B cell (primary cell): ENCODE results near the gene RNF25. TPM values are rescaled to one million over a fixed set of nuclear protein-coding genes. Genes with fewer than 3 reads are reported as not detected.

Experiments
- ATAC-seq: fragments of 200-7000 bp; cut with Tn5 transposase; one replicate; pipeline ENCODE4 v1.10.0; 2021; ENCODE audit warnings: low read depth, mild to moderate bottlenecking, moderate number of reproducible peaks, moderate library complexity
- CTCF ChIA-PET: fragments of 350-600 bp; sonication (Branson Sonifier 250); formaldehyde crosslinking; loops from one replicate; lab custom pipeline; 2021; ENCODE audit warnings: antibody characterized with exemption, inconsistent platforms; lab: Charles Lee
- POLR2A ChIA-PET: fragments of 350-600 bp; sonication (Branson Sonifier 250); formaldehyde crosslinking; loops from one replicate; lab custom pipeline; 2021; ENCODE audit warnings: antibody characterized with exemption; lab: Charles Lee
- DNase-seq: peaks from one replicate; pipeline ENCODE4 v3.0.0; 2013
- H2AFZ ChIP-seq: 2 replicates; pipeline ENCODE4 v1.6.1; 2012; ENCODE audit warnings: mild to moderate bottlenecking, low read depth, low read length; ENCODE audit not compliant: insufficient read depth, poor library complexity, severe bottlenecking
- H3K27ac ChIP-seq, 2 donors: 1 replicate in 1 of 2; 2 replicates in 1 of 2; pipeline ENCODE4 v1.5.1; 2012 to 2013; ENCODE audit warnings: low read length in 2 of 2, mild to moderate bottlenecking in 2 of 2, moderate library complexity in 1 of 2
- H3K27me3 ChIP-seq, 4 experiments: fragments of 200-600 bp in 1 of 4; sonication (generic) in 1 of 4; replicated peaks in 1 of 4; 1 replicate in 2 of 4; 2 replicates in 2 of 4; pipeline versions ENCODE4 v1.6.1 to v1.7.0; 2013 to 2016; ENCODE audit warnings: low read length in 3 of 4, mild to moderate bottlenecking in 2 of 4, mixed read lengths in 1 of 4, moderate library complexity in 1 of 4; ENCODE audit not compliant: insufficient read depth in 4 of 4, control insufficient read depth in 3 of 4; ENCODE audit errors: control extremely low read depth in 1 of 4
- H3K36me3 ChIP-seq, 2 experiments: replicated peaks in 1 of 2; 1 replicate in 1 of 2; 2 replicates in 1 of 2; pipeline versions ENCODE4 v1.6.1 to v1.7.1; 2013; ENCODE audit warnings: low read length in 1 of 2; ENCODE audit not compliant: insufficient read depth in 2 of 2, control insufficient read depth in 1 of 2; ENCODE audit errors: control extremely low read depth in 1 of 2, extremely low read depth in 1 of 2
- H3K4me1 ChIP-seq, 2 donors: fragments of 200-600 bp in 1 of 2; sonication (generic) in 1 of 2; 1 replicate in 1 of 2; 2 replicates in 1 of 2; pipeline versions ENCODE4 v1.5.1 to v1.6.1; 2013 to 2017; ENCODE audit warnings: low read length in 2 of 2; ENCODE audit not compliant: control insufficient read depth in 2 of 2, insufficient read depth in 2 of 2
- H3K4me2 ChIP-seq: replicated peaks from 2 replicates; pipeline ENCODE3; 2012; ENCODE audit warnings: mild to moderate bottlenecking, low read depth, low read length; ENCODE audit not compliant: poor library complexity, severe bottlenecking
- H3K4me3 ChIP-seq, 5 experiments: fragments of 200-600 bp in 1 of 5; sonication (generic) in 1 of 5; 1 replicate in 3 of 5; 2 replicates in 2 of 5; pipeline versions ENCODE4 v1.5.1 to v1.7.0; 2011 to 2016; ENCODE audit warnings: low read length in 4 of 5, mild to moderate bottlenecking in 4 of 5, low read depth in 2 of 5, control low read depth in 1 of 5, moderate library complexity in 1 of 5; ENCODE audit not compliant: insufficient read depth in 1 of 5; ENCODE audit errors: control extremely low read depth in 1 of 5, extremely low read depth in 1 of 5
- H3K79me2 ChIP-seq: fragments of 200-600 bp; sonication (generic); one replicate; pipeline ENCODE4 v1.6.0; 2016; ENCODE audit warnings: low read length; ENCODE audit not compliant: control insufficient read depth, insufficient read depth
- H3K9ac ChIP-seq: fragments of 200-600 bp; sonication (generic); 2 replicates; pipeline ENCODE4 v1.6.1; 2017; ENCODE audit warnings: mild to moderate bottlenecking, low read length, moderate library complexity
- H3K9me3 ChIP-seq, 3 donors: one replicate each; pipeline versions ENCODE4 v1.6.1 to v1.7.1; 2013; ENCODE audit warnings: low read length in 2 of 3; ENCODE audit not compliant: control insufficient read depth in 2 of 3, insufficient read depth in 1 of 3; ENCODE audit errors: control extremely low read depth in 1 of 3
- H4K20me1 ChIP-seq: 2 replicates; pipeline ENCODE4 v1.6.0; 2012; ENCODE audit warnings: mild to moderate bottlenecking, low read length; ENCODE audit not compliant: insufficient read depth, control insufficient read depth, poor library complexity, severe bottlenecking
- H3K27ac Mint-ChIP-seq: one replicate; pipeline ENCODE4 v1.8.0; 2021; ENCODE audit warnings: mixed read lengths
- H3K27me3 Mint-ChIP-seq: one replicate; pipeline ENCODE4 v1.8.0; 2021; ENCODE audit warnings: mixed read lengths
- H3K4me1 Mint-ChIP-seq: one replicate; pipeline ENCODE4 v1.8.0; 2021; ENCODE audit warnings: mixed read lengths
- H3K4me3 Mint-ChIP-seq: one replicate; pipeline ENCODE4 v1.8.0; 2021; ENCODE audit warnings: mixed read lengths
- H3K9me3 Mint-ChIP-seq: one replicate; pipeline ENCODE4 v1.8.0; 2022; ENCODE audit warnings: mixed read lengths; ENCODE audit not compliant: insufficient read depth
- CTCF ChIP-seq: fragments of 200-600 bp; IDR thresholded peaks from one replicate; pipeline ENCODE4 v1.8.0; 2022; ENCODE audit warnings: antibody characterized with exemption, mild to moderate bottlenecking
- EZH2 ChIP-seq: IDR thresholded peaks from 2 replicates; pipeline ENCODE4 v1.6.1; 2012; ENCODE audit warnings: borderline replicate concordance, low read depth, mild to moderate bottlenecking, moderate library complexity, low read length; ENCODE audit not compliant: insufficient read depth, poor library complexity, severe bottlenecking
- WGBS: methylation state at CpG from one replicate; pipeline ENCODE4 v1.1.5; 2013; ENCODE audit warnings: missing lambda C conversion rate; ENCODE audit not compliant: insufficient coverage; 5-methylcytosine and 5-hydroxymethylcytosine counted together
- intact Hi-C: fragments of 100-400 bp; cut with micrococcal nuclease; formaldehyde crosslinking; loops from one replicate; pipeline ENCODE4 v1.10.0; 2022
- polyA plus RNA-seq: library from polyadenylated mRNA; depleted of rRNA; stranded (reverse); fragments of >200 nt; gene quantifications from 2 replicates; pipeline ENCODE4 v1.2.3, GENCODE V29; 2012
- total RNA-seq, 2 donors: library from RNA; stranded (reverse); fragments of 120-200 nt in 1 of 2; gene quantifications; 1 replicate in 1 of 2; 2 replicates in 1 of 2; pipeline versions ENCODE4 v1.2.3 to v1.2.4, GENCODE V29; 2013 to 2022

Gene RNF25
- total and polyA plus RNA-seq, 2 donors (not counting 1 experiment from before 2014, with no cell fraction given): 31.7 to 35.6 TPM

GRCh38 chr2:218713922-218714321, 42.1 kb upstream of the RNF25 start:
- CTCF ChIA-PET: interaction anchor here (1.0 to 1.3 kb wide), 2 partner anchors 134 to 186 kb away, joined by 3 to 4 read pairs; no protein-coding TSS in a partner anchor
- TF ChIP-seq EZH2 (no peak), CTCF (no peak)

GRCh38 chr2:218711550-218711929, 39.7 kb upstream of the RNF25 start:
- peaks cover 0 to 7% (median 0%) of the 10 kb centered on the region in 3 donors for H3K9me3 ChIP-seq
- peak overlapping the region; percentile 89 for H3K9ac ChIP-seq
- peak overlapping the region; percentile 95 for H3K4me3 Mint-ChIP-seq
- H3K9me3 Mint-ChIP-seq: no peaks in the 10 kb centered on the region
- H3K79me2 ChIP-seq: peaks cover 40% of the 10 kb centered on the region
- peaks cover 26% of the 10 kb centered on the region for H3K4me1 Mint-ChIP-seq
- WGBS: 13% methylated on average over 4 of the region's 5 CpGs
- H3K27me3 ChIP-seq: peaks cover 0 to 2% (median 0%) of the 10 kb centered on the region in 4 experiments
- intact Hi-C loops: loop anchor here (2.0 to 10.0 kb wide), 5 partner anchors 136 to 495 kb away; partner anchors contain the start of genes ARPC2 and NHEJ1
- ChIA-PET POLR2A (interaction anchor here (0.9 to 1.4 kb wide), 2 partner anchors 40 to 52 kb away, joined by 3 to 8 read pairs; partner anchors contain the start of genes BCS1L, RNF25, STK36 and ZNF142), CTCF (interaction anchor here (0.8 to 4.3 kb wide), 8 partner anchors 8 to 187 kb away, joined by 3 to 17 read pairs (median 6); partner anchors contain the start of genes BCS1L, RNF25, STK36 and WNT10A)
- ATAC-seq: no peak
- DNase-seq: no peak
- H4K20me1 ChIP-seq: no peaks in the 10 kb centered on the region
- no peak for TF ChIP-seq CTCF
- H2AFZ ChIP-seq: peak overlapping the region; percentile 98
- peak overlapping the region; percentile 64 to 96 for H3K27ac ChIP-seq
- H3K4me2 ChIP-seq: peak overlapping the region; percentile 94
- peak overlapping the region; percentile 71 to 94 (median 79) for H3K4me3 ChIP-seq
- peak overlapping the region; percentile 90 for H3K27ac Mint-ChIP-seq
- H3K27me3 Mint-ChIP-seq: peaks cover 3% of the 10 kb centered on the region
- H3K36me3 ChIP-seq: no peaks in the 10 kb centered on the region
- peaks cover 18 to 21% of the 10 kb centered on the region in 2 donors for H3K4me1 ChIP-seq

More at GRCh38 chr2:218713922-218714321, 42.1 kb upstream of the RNF25 start:
- Histone ChIP-seq H3K27me3 (no peaks in the 10 kb centered on the region), H3K36me3 (no peaks in the 10 kb centered on the region), H3K4me1 (peaks cover 18 to 21% of the 10 kb centered on the region in 2 donors), H3K9me3 (peaks cover 0 to 7% (median 0%) of the 10 kb centered on the region in 3 donors), H3K79me2 (peaks cover 58% of the 10 kb centered on the region), H3K4me2 (no peak overlapping the region), H3K4me3 (no peak overlapping the region), H3K9ac (no peak overlapping the region), H2AFZ (no peak overlapping the region), H3K27ac (peak overlapping the region in 1 of 2 donors; percentile 8), H4K20me1 (no peaks in the 10 kb centered on the region)
- H3K4me1 Mint-ChIP-seq: peaks cover 26% of the 10 kb centered on the region
- H3K27ac Mint-ChIP-seq: peak overlapping the region; percentile 18
- POLR2A ChIA-PET: no interaction called here
- no peak for ATAC-seq
- H3K27me3 Mint-ChIP-seq: no peaks in the 10 kb centered on the region
- DNase-seq: no peak
- no peak overlapping the region for H3K4me3 Mint-ChIP-seq
- intact Hi-C loops: loop anchor here (5.0 to 10.0 kb wide), 3 partner anchors 133 to 183 kb away; no protein-coding TSS in a partner anchor
- 89% methylated on average over 2 of the region's 2 CpGs for WGBS
- no peaks in the 10 kb centered on the region for H3K9me3 Mint-ChIP-seq
